Activated CD4-positive, CD25-positive, alpha-beta regulatory T cell treated with anti-CD3 and anti-CD28 coated beads, Interleukin-2, amount 50 U/mL, for 16 hours (primary cell): ENCODE data around the gene LRMDA.

Source experiments
- DNase-seq: peaks from one replicate; pipeline ENCODE4 v3.0.0-alpha.2; 2020; ENCODE audit warnings: low read depth, low spot score

The LRMDA gene

DNA sequence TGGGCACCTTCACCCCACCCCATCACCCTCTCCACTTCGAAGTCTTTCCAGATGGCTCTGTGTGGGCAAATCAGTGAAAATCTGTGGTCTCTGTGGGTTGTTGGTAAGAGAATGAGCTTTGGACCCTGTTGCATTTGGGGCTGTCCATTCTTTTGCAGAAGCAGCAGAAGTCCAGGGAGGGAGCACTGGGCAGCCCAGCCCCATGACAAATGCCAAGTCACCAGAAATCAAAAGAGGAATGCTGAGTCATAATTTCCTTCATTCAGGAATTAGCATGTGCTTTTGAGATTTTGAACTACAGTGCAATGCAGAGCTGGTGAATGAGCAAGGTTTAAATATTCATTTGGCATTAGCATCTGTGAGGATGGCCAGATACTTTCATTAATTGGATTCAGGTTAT, 556.2 kb downstream of the LRMDA start:
- DNase-seq, result no peak

DNA sequence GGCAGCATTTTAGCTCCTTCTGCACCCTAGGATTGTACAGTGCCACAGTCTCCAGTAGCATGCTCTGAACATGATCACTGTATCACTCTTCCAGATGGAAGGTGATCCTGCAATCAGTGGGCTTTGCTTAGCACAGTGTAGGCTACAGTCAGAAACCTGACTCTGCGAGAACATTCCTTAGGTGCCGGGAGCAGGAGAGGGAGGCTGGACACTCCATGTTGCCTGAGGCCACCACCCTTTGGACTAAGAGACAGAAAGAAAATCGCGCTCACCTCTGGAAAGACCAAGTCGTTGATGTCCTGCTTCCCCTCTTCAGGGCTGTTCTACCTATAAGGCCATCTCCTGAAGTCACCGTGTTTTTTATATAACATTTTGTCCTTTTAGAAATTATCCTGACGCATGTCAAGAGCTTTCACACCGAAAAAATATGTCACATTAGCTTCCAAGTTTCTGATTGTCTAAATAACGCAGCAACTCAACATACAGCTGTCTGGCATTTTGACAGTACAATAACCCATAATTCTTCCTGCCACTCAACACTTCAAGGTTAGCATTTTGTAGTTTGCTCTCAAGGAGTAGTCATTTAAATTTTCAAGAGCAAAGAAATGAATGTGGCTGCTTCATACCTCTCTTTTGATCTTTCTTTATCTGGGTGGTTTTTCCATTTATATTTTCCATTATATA, 563.1 kb downstream of the LRMDA start:
- DNase-seq, result no peak

- DNase-seq, result no peak
Observed at GRCh38 chr10:75995041-75995430, 563.6 kb downstream of the LRMDA start.

- DNase-seq, result no peak
Observed at GRCh38 chr10:75995720-75996119, 564.3 kb downstream of the LRMDA start.

DNA sequence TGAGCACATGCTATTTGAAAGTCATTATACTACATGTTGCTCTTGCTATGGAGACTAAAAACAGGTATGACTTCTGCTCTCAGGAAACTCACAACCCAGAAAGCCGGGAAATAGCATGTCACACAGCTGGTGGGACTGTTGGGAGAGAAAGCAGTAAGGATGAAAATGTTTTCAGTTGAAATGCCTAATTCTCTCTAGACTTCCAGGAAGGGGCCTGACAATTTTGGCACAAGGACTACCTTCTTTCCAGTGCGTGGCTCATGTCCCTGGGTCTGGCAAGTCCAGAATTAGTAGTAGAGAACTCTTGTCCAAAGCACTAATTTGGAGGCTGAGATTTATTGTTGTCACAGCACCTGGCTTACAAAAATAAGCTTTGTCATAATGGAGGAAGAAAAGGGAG, 567.6 kb downstream of the LRMDA start:
- DNase-seq, result no peak

GRCh38 chr10:75999515-76000209, 568.2 kb downstream of the LRMDA start:
- DNase-seq, result no peak

DNA sequence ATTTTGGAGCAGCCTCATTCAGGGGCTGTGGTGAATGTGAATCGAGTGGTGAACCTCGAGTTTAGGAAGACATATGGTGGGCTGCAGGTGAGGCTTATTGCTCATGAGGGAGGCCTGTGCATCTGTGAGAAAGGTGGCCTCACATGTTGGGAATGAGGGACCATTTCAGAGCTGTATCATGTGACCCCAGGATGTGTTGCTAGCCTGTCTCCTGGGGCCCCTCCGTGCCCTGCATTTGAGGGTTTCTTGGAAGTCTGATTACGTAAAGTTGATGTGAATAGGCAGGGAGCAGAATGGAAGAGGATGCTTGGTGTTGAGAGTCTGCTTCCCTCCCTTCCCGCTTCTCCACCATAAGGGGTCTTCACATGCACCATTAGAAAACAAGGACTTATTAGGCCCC, 569.1 kb downstream of the LRMDA start:
- DNase-seq, result no peak

- no peak for DNase-seq
Observed at GRCh38 chr10:76001019-76001418, 569.6 kb downstream of the LRMDA start.

DNA sequence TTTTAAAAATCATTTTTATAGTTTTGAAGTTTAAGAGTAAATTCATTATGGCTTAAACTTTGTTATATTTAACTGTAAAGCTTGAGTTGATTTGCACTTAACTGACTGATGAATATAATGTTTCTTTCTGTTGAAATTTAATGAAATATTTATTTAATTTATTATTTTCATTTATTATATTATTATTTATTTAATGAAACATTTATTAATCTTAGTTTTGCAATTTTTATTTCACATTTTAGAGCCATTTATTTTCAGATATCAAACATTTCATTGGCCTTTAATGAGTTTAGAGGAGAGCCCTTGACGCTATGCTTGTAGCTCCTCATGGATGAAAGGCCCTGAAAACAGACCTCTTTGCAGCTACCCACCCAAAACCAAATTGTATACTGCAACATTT, 570.0 kb downstream of the LRMDA start:
- DNase-seq, result no peak

- DNase-seq, result no peak
Observed at GRCh38 chr10:76002262-76002854, 570.9 kb downstream of the LRMDA start.

GRCh38 chr10:76007667-76008181, 576.3 kb downstream of the LRMDA start:
- no peak for DNase-seq

- DNase-seq, result no peak
Observed at GRCh38 chr10:76009531-76009930, 578.1 kb downstream of the LRMDA start.

DNA sequence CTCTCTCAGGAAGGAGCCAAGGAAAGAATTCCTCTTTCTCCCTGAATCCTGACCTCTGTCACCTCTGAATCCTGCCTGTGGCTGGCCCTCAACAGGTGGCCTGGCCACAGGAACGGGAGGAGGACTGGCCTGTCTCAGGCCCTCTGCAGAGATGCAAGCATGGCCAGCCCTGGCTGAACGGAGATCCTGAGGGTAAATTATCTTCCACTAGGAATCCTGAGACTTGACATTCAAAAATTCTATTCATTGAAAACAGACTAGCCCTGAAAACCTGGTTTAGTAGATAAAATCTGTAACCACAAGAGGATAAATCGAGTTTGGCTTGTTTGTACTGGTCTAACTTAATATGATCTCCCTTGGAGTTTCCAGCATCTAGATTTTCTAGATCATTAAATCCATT, 579.3 kb downstream of the LRMDA start:
- DNase-seq, result no peak

- no peak for DNase-seq
Observed at GRCh38 chr10:76012716-76013327, 581.4 kb downstream of the LRMDA start.

DNA sequence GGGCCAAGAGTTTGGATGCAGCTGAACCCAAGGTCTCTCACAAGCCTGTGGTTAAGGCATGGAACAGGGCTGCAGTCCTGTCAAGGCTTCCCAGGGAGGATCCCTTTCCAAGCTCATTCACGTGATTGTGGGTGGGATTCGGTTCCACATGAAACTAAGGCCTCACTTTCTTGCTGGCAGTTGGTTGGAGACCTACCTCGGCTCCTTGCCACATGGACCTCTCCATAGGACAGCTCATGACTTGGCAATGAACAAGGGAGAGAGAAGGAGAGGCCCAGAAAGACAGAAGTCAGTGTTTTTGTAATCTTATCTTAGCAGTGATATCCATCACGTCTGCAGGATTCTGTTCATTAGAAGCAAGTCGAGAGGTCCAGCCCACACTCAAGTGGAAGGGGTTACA, 583.8 kb downstream of the LRMDA start:
- DNase-seq, result no peak

GRCh38 chr10:76017026-76017732, 585.8 kb downstream of the LRMDA start:
- no peak for DNase-seq

GRCh38 chr10:76017733-76018433, 586.5 kb downstream of the LRMDA start:
- no peak for DNase-seq

DNA sequence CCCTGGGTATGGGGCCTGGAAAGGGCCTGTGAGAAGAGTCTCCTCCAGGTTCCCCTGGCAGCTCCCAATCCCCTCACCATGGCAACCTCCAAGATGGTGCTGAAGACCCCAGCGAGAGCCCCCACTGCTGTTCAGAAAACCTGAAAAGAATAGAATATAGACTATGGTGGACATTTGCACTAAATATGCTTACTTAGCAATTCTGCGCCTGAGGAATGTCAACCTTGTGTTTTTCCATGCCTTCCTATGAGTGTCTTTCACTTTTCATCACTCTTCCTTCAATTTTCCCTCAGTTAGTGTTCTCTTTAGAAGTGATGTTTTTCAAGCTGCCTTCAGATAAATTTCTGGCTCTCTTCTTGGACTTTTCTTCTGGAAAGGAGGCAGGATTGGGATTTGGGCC, 589.2 kb downstream of the LRMDA start:
- DNase-seq, result no peak

DNA sequence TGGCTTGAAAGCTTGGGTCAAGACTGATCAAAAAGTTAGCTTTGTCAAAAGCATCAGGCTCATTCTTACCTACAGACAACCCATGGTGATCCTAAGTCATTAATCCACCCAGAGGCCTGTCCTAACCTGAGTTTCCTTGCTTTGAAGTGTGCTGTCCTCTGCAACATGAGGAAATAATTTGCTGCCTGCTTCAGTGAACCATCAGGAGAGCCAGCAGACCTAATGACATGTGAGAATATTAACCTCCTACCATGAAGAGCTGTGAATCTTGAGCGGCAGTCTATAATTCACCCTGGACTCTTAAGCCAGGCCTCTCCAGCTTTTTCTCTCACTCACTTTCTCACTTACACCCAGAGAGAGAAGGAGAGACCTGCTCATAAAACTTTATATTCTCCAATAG, 590.0 kb downstream of the LRMDA start:
- no peak for DNase-seq

GRCh38 chr10:76022366-76022765, 590.9 kb downstream of the LRMDA start:
- no peak for DNase-seq

- no peak for DNase-seq
Observed at GRCh38 chr10:76023007-76023406, 591.6 kb downstream of the LRMDA start.
